HTERT RPE-1 (cell line): ENCODE measurements around the gene ITM2B.
"Not testable (repeated sequence)": the region's sequence is repeated elsewhere in the genome, so short reads cannot be mapped to it uniquely, and the experiment has no call there.

Source experiments
- in situ Hi-C: fragments of 300-500 bp; cut with MboI; formaldehyde crosslinking; loops from 4 replicates; pipeline ENCODE4 v1.14.3; 2020; ENCODE audit warnings: low sequenced_read_pairs

ITM2B gene

GRCh38 chr13:48222358-48223301, 10.4 kb upstream of the ITM2B start:
- in situ Hi-C loops, result no loop called here

- in situ Hi-C loops, result no loop called here
Measured at GRCh38 chr13:48224701-48225100, 8.3 kb upstream of the ITM2B start.

DNA sequence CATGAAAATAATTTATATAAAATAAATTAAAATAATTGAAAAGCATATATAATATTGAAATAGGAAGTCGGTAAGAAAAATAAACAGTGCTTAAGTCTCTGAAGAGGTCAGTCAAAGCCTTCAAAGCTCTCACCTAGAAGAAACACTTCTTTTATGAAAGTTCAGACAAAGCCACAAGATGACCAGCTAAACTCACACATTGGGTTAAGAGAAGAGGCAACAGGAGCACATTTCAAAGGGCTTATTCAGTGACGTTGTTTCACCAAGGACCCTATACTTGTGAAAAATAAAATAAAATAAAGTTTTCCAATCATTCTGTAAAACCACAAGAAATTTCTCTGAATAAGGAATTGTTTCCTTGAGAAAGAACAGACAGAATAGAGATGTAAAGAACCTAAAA, 2.5 kb upstream of the ITM2B start:
- in situ Hi-C loops, result no loop called here

GRCh38 chr13:48231080-48231479, 1.9 kb upstream of the ITM2B start:
- in situ Hi-C loops, result no loop called here

GRCh38 chr13:48231933-48232332, 1.1 kb upstream of the ITM2B start:
- in situ Hi-C loops, result no loop called here

DNA sequence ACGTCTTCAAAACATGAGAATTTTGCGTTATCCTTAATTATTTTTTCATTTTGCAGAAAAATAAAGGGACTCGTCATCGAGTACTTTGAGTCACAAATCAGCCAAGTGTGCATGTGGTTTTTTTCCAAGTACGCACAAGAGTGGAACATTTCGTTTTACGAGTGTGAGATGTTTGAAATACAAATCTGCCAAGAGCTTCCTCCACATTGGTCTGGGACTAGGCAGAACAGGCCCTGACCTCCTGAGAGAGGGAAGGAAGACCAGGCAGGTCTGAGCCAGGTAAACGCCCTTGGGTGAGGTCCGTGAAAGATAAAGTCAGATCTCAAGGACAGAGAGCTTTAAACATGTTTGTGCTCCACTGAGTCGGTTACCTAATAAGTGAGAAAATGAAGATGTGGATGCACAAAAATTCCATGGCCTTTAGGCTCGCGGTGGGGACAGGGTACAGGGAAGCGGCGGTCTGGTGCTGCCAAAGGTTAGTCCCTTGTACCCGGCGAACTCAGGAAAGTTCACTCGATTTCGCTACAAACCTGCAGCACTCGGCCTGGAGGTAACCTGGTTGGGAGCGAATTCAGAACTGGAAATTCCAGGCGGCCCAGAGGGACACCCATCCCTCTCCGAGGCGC, 473 bp upstream of the ITM2B start:
- in situ Hi-C loops, result no loop called here

DNA sequence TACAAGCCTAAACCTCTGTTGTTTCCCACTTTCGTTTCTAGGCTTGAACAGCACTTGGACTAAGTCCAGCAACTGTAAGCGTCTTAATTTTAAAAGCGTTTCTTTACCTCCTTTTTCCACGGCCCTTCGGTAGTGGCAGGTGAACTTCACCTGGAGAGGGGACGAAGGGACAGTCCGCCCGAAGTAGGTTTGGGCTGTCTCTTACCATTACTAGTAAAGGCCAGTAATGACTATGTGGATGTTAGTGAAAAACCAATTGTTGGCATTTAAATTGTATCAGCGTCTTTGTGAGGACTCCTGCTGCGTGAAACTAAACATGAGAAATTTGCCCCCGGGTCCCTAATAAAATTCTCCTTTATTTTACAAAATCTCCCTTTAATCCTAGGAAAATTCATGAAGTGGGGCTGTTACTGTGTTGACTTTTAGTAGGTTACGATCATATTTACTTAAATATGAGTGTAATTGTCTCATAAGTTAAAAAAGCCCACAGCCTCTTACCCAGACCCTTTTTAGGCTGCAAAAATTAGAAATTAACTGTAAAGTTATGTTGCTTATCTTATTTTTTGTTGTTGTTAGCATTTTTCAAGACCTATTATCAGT, 983 bp downstream of the ITM2B start:
- in situ Hi-C loops, result no loop called here

DNA sequence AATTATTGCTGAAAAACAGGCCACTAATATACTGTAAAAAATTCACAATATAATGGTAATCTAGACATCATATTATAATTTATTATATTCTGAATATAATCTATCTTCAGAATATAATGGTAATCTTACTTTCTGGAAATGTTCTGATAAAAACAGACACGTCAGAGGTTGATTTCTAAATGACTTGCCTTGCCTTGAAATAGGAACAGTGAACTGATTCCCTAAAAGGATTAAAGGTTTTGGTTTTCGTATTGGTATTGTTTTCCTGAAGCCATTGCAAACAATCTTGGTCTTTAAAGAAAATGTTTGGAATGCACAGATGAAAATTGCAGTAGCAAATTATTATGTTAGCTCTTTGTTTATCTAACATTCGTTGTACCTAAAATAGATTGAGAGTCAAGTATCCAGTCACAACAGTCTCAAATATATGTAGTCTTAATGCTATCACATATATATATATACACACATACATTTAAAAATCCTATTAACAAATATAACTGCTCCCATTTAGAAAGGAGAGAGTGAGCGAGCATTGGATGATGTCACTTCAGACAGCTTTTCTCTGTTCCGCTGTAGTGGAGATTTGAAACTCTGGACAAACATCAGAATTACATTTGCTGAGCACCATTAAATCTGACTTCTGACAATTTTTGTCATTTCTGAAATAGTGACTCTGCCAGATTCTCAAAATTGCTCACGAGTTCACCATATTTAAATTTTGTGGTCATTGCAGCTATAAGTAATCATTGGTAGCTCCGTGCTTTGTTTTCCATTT, 1.7 kb downstream of the ITM2B start:
- in situ Hi-C loops, result no loop called here

DNA sequence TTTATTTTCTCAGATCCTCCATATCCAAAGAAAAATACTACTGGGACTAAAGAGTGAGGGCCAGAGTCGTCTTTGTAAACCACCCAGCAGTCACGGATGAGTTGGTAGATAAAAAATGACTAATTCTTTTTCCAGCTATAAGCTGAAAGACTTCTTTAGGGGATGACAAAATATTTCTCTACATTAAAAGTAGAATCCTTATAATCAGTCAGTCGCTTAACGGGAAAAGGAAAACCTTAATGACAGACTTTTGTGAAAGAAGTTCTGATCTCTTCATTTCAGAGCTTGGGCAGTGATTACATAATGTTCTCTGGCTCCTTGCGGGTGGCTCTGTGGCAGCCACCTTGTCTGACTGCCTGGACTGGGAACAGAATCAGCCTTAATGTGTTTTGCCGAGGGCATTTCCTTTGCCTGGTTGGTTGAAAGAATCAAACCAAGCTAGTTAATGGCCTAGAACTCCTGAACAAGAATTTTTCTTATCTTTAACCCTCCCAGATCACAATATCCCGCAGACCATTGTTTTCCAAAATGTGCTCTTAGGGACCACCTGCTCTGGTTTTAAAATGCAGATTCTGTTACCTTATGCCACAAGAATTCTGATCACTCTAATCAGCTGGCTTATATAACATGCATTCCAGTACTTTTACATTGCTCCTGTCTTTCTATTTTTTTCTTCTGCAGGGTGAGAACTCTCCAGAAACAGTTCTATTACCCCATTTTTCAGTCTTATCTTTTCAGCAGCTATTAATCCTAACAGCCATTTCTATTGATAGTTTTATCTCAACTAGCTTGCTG, 2.5 kb downstream of the ITM2B start:
- in situ Hi-C loops, result no loop called here

DNA sequence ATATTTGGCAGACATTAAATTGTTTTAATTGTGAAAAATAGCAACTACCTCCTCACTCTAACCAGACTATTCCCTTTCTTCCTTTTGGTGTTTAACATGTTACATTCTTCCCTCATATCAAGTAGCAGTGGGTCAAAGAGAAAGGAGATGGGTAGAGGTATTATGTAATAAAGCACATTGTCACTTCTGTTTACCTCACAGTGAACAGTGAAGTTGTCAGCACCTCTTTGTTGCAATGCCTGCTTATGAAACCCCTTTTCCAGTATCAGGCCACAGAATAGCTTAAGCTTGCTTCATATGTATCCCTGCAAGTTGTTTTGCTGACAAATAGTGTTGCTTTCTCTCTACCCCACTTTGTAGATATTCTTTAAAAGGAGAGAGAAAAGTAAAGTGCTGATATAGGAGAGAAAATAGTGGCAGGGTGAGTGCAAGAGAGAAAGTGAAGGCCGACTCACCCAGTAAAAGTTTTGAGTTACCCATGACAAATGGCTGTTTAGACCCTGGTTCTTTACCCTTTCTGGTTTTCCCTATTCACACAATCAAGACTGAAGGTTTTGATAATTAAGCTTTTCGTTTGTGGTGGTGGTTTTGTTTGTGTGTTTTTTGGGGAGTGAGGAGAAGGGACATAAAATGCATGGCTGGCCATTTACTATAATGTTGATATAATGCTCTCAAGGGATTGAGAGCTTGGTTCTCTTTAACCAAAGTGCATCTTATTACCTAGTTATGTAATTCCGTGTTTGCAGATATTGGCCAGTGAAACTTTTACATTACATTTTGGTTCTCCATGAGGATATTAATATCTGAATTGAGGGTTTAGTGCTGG, 3.7 kb downstream of the ITM2B start:
- in situ Hi-C loops, result no loop called here

DNA sequence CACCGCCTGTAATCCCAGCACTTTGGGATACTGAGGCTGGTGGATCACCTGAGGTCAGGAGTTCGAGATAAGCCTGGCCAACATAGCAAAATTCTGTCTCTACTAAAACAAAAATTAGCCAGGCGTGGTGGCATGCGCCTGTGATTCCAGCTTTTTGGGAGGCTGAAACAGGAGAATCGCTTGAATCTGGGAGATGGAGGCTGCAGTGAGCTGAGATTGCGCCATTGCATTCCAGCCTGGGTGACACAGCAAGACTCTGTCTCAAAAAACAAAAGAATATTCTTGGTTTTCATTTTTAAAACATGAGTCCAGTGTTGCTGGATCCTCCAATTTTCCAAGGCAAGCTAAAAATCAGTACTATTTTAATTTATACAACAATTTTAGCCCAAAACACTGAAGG, 6.4 kb downstream of the ITM2B start:
- in situ Hi-C loops, result not testable (repeated sequence)

GRCh38 chr13:48241651-48242050, 8.6 kb downstream of the ITM2B start:
- in situ Hi-C loops, result no loop called here

DNA sequence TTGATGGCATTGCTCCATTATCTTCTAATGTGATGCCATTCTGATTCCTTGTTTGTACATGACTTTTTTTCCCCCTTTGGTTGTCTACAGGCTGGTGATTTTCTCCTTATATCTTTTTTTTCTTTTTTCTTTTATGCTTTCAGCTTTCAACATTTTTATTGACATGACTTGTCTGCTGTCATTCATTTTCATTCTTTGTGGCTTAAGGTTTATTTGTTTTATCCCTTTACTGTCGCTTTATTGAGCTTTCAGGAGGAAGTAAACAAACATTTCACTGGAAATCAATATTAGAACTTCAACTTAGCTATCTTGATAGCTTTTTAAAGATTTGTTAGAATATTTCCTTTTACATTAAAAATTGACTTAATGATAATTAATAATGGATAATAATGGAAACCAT, 9.7 kb downstream of the ITM2B start:
- in situ Hi-C loops, result no loop called here

DNA sequence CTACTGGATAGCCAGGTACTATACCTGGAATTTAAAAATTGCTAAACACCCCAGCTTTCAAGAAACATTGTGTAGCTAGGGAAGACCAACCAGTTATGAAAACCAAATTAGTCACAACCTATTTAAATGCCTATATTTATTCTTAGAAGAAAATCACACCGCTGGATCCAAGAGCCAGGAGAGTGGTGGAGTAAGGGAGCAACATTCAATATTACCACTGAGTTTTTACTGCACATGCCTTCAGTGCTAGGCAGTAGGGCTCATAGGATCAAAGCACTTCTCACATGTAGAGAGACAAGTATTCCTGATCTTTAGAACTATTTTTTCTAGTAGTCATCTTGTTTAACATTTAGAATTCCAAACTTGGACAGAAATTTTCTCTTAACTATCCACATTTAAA, 11.2 kb downstream of the ITM2B start:
- in situ Hi-C loops, result no loop called here

DNA sequence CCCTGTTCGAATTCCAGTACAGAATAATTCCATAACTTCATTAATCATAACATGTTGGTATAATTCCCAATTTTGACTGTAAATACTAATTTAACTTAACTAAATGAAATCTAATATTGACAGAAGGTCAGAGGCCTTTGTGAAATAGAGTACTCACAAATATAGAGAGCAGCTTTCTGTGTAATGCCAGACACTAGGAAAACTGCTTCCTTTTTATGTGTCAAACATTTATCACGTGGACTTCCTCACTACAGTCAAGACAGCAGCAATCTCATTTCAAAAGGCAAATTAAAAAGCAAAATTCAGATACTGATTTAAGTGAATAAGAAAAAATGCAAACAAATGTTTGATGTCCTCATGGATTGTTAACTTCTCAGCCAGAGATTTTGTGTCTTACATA, 13.1 kb downstream of the ITM2B start:
- in situ Hi-C loops, result no loop called here

DNA sequence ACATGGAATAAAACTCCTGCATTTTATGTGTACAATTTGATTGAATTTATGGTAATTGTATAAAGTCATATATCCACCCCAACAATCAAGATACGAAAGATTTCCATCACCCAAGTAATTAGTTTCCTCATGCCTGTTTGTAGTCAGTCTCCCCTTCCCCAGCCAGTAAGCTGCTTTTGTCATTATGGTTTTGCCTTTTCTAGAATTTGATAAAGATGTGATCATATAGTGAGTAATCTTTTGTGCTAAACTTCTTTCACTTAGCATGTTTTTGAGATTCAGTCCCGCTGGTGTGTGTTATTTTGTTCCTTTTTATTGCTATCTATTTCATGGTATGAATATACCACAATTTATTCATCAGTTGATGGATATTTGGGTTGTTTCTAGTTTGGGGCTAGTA, 16.0 kb downstream of the ITM2B start:
- in situ Hi-C loops, result no loop called here

GRCh38 chr13:48251611-48252081, 18.6 kb downstream of the ITM2B start:
- in situ Hi-C loops, result no loop called here

GRCh38 chr13:48252176-48252575, 19.2 kb downstream of the ITM2B start:
- in situ Hi-C loops, result no loop called here

DNA sequence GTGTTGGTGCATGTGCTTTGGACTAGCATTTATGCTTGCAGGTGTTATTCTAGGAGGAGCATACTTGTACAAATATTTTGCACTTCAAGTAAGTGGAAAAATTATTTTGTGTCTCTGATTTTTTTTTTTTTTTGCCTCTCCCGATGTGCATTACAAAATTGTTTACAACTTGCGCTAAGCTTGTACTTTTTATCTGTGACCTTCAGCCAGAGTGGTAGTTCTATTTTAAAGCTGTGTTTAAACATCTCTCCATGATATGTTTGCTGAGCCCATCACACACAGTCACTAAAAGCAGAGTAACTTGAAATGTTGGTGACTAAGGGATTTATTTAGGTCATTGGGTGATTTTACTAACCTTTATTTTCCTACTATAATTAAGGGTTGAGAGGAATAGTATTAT, 20.8 kb downstream of the ITM2B start:
- in situ Hi-C loops, result no loop called here
